OCI-LY1 (cell line): Measurements from ENCODE around the gene ZDHHC14.

ENCODE experiments used
- EZH2 ChIP-seq: fragments of 200-600 bp; sonication (generic), shearing (Covaris generic); IDR thresholded peaks from 2 replicates; pipeline ENCODE4 v1.8.0; 2017; ENCODE audit warnings: borderline replicate concordance, mixed run types, mild to moderate bottlenecking, antibody characterized with exemption, low read length, moderate library complexity, mixed read lengths
- TF ChIP-seq, protein P1 (sequence below): fragments of 200-600 bp; sonication (generic), shearing (Covaris generic); IDR thresholded peaks from 2 replicates; pipeline ENCODE4 v1.5.1; 2017; ENCODE audit warnings: mild to moderate bottlenecking, antibody characterized with exemption, low read length, moderate library complexity, mixed read lengths

DNA sequence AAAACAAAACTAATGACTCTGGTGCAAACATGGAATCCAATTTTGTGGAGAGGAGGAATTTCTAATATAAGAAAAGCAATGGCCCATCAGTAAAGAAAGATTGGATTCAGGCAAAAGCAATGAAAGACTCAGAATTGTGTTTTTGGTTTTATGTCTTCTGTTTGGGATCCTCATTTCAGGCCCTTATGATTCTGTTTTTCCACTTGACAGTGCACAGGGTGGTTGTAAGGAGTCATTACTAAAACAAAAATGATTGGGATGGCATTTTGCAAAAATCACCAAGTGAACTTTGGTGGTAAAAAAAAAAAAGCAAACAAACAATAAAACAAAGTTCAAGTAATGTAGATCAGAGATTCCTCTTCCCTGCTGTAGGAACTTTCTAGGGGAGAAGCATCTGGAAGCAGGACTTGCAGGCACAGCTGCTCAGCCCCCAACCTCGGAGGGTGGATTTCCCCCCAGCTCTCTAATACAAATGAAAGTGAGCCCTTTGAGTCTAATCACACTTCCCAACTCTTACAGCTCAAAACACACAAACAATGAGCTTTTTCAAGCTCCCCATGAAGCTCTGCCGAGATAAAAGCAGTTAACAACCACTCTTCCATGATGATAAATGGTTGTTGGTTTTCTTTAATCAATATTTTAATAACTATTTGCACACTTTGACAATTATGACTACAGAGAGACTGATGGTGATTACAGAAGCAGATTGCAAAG is 177.7 kb downstream of the ZDHHC14 start:
- TF ChIP-seq, protein P1, sequence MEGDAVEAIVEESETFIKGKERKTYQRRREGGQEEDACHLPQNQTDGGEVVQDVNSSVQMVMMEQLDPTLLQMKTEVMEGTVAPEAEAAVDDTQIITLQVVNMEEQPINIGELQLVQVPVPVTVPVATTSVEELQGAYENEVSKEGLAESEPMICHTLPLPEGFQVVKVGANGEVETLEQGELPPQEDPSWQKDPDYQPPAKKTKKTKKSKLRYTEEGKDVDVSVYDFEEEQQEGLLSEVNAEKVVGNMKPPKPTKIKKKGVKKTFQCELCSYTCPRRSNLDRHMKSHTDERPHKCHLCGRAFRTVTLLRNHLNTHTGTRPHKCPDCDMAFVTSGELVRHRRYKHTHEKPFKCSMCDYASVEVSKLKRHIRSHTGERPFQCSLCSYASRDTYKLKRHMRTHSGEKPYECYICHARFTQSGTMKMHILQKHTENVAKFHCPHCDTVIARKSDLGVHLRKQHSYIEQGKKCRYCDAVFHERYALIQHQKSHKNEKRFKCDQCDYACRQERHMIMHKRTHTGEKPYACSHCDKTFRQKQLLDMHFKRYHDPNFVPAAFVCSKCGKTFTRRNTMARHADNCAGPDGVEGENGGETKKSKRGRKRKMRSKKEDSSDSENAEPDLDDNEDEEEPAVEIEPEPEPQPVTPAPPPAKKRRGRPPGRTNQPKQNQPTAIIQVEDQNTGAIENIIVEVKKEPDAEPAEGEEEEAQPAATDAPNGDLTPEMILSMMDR = no peak
- no peak for TF ChIP-seq EZH2
